GM18951 (cell line): Measurements from ENCODE around the gene EARS2.

ENCODE experiments used
- POLR2A ChIP-seq: IDR thresholded peaks from 4 replicates; pipeline ENCODE4 v1.6.1; 2011; ENCODE audit warnings: mild to moderate bottlenecking; ENCODE audit not compliant: insufficient read length, insufficient read depth; ENCODE audit errors: extremely low read depth
- in situ Hi-C: fragments of 300-500 bp; cut with MboI; formaldehyde crosslinking; loops from one replicate; pipeline ENCODE4 v1.12.0; 2022; ENCODE audit warnings: low sequenced_read_pairs, mixed read lengths, inconsistent platforms; ENCODE audit not compliant: unreplicated experiment

Gene EARS2

DNA sequence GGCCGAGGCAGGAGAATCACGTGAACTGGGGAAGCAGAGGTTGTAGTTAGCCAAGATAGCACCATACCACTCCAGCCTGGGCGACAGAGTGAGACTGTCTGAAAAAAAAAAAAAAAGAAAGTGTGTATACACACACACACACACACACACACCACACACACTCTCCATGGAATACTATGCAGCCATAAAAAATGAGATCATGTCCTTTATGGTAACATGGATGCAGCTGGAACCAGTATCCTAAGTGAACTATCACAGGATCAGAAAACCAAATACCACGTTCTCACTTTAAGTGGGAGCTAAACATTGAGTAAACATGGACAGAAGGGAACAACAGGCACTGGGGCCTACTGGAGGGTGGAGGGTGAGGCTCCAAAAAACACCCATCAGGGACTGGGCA is 22.2 kb upstream of the EARS2 start:
- no peak for TF ChIP-seq POLR2A
- in situ Hi-C loops: no loop called here

DNA sequence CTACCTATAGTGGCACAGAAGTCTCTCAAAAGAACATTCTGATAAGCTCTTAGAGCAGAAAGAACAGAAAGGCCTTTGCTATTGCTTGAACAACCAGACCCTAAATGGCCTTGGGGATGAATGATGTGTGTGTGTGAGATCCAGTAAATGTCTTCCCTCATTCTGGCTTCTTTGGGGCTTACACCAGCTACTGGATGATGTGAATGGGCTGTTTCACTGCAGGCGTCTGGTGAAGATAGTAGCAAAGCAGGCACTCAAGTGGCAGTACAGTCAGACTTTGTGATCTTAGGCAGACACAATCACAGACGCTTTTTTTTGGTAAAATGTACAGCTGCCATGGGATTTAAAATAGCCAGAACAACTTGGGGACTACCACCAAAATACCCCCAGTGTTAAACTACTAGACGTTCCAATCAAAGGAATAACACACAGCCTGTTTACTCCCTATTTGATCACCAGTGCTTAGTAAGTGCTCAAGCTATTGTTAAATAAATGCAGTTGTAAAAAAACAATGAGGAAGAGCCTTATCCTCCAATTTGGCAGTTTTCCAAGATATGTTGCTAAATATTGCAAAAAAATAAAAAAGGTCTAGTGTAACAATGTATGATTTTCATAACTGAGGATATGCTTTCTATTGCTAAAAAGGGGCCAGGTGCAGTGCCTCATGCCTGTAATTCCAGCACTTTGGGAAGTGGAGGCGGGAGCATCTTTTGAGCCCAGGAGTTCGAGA is 21.1 kb upstream of the EARS2 start:
- in situ Hi-C loops: no loop called here
- TF ChIP-seq POLR2A: no peak

GRCh38 chr16:23577493-23577892 is 20.3 kb upstream of the EARS2 start:
- no peak for TF ChIP-seq POLR2A
- in situ Hi-C loops: no loop called here

GRCh38 chr16:23575834-23576233 is 18.7 kb upstream of the EARS2 start:
- no peak for TF ChIP-seq POLR2A
- in situ Hi-C loops: no loop called here

GRCh38 chr16:23573817-23574216 is 16.7 kb upstream of the EARS2 start:
- no peak for TF ChIP-seq POLR2A
- in situ Hi-C loops: no loop called here

DNA sequence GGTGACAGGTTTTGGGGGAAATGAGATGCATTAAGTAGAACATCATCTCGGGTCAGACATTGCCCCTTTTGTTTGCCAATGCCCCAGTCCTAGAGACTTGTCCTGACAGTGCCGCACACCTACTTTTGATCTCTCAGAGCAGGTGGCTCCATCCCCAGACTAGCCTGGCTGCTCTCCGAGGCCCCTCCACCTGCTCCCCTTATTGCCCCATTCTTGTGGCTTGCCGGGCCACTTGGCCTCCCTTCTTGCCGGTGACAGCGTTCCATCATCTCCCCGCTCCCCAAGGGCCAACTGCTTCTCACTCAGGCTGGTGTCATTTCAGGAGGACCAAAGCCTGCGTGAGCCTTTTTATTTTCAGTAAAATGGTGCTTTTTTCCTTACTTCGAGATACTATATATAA is 15.2 kb upstream of the EARS2 start:
- TF ChIP-seq POLR2A: no peak
- in situ Hi-C loops: no loop called here

DNA sequence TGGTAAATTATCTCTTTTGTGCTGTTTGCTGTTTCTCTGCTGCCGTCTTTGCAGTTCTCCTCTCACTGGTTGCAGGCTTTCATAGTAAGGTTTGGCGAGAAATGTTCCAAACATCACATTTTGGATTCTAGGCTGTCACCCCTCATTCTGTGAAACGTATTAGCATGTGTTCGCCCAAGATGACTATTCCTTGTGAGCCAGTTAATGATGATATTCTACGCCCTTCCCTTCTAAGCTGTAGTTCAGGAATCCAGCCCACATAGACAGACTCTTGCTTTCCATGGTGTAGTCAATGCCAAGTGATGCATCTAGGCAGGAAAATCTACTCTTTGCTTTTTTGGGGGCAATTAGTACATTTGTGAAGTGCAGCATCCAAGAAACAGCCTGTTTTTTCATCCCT is 14.7 kb upstream of the EARS2 start:
- no peak for TF ChIP-seq POLR2A
- in situ Hi-C loops: no loop called here

GRCh38 chr16:23570992-23571632 is 14.0 kb upstream of the EARS2 start:
- TF ChIP-seq POLR2A: no peak
- in situ Hi-C loops: no loop called here

DNA sequence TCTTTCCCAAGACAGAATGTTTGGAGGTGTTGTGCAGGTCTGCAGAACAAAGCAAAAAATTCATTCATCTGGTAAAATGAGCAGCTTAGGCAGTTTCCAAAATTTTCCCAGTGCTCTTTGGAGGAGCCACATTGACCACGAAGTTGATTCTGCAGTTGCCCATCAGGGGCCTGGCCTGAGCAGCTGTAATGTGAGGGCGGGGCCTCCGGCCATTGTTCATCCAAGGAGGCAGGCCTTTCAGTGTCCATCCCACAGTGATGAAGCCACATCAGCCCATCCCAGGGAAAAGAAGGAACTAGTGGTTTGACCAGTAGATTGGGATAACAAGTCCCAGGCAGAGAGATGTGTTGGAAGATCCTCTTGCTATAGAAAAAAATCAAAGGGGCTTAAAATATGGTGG is 10.5 kb upstream of the EARS2 start:
- TF ChIP-seq POLR2A: no peak
- in situ Hi-C loops: no loop called here

GRCh38 chr16:23566724-23567123 is 9.6 kb upstream of the EARS2 start:
- in situ Hi-C loops: no loop called here
- no peak for TF ChIP-seq POLR2A

DNA sequence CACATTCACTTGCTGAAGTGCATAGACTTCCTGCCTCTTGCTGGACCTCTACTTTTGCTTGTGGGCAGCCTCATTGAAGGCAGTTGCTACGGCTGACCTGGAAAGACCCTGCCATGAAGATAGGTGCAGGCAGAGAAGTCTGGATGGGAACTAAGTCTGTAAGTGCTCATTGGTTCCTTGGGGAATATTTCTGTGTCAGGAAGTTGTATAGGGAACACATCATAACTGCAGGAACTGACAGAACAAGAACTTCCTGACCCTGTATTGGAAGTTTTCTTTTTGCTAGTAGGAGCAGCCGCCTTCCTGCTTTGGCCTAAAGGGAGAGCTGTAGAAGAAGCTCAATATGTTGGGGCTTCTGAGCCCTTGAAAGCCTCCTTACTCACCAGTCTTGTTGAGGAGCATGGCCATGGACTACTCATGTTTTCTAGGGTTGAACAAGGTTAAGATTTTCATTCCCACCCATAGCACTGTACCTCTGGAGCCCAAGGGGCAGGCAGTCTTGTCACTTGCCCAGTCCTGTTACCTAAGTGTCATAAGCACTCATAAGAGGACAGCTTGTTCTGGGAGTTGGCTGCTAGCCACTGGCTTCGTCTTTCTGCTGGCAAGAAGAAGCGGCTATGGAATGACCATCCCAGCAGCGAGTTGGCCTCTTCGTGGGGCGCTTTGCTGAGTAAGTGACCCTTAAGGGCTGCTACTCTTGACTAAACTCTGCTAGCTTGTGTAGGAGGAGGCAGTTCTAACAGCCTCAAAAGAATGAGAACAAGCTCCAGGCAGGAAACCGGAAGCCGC is 7.6 kb upstream of the EARS2 start:
- in situ Hi-C loops: no loop called here
- TF ChIP-seq POLR2A: no peak

DNA sequence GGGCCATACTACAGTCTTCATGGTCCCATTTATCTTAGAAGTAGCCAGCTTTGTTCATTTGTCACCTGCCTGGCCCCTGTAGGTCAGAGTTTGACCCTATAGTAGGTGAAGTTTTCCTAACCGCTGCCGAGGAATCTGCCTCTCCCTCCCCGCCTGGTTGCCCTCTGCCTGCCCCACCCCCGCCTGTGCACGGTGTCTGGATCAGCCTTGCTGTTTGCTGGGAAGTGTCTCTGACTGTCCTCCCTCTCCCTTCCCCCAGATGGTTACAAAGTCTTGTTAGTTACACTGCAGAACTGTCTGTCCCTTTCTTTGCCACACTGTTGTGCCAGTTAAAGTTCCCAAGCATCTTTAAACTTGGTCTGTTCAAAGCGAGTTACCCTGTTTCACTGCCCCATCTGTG is 6.0 kb upstream of the EARS2 start:
- in situ Hi-C loops: no loop called here
- no peak for TF ChIP-seq POLR2A

GRCh38 chr16:23562505-23562904 is 5.4 kb upstream of the EARS2 start:
- TF ChIP-seq POLR2A: no peak
- in situ Hi-C loops: no loop called here

DNA sequence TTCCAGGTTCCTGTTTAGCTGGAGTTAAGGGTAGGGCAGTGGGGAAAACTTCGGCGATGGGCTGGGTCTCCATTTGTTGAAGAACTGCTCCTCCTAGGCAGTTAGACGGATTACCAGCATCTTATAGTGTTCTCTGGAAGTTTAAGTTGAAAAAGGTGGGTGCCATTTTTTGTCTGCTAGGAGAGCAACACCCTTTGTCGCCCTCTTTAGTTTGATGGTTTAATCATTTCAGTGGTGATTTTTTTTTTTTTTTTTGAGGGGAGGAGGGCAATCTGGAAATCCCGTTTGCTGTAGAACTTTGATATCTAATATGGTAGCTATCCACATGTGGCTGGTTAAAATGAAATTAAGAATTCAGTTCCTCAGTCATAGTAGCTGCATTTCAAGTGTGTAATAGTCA is 4.4 kb upstream of the EARS2 start:
- in situ Hi-C loops: no loop called here
- no peak for TF ChIP-seq POLR2A
